HEK293 (cell line): Measurements from ENCODE around the gene MRTFB.

ENCODE experiments used
- BCL11B ChIP-seq: fragments of 450-650 bp; formaldehyde crosslinking; IDR thresholded peaks from 2 replicates; pipeline ENCODE4 v1.5.1; 2016; ENCODE audit warnings: low read depth, missing biosample characterization, missing genetic modification characterization
- SALL2 ChIP-seq: fragments of 450-650 bp; formaldehyde crosslinking; IDR thresholded peaks from 2 replicates; pipeline ENCODE4 v1.5.0; 2017; ENCODE audit warnings: missing biosample characterization, mild to moderate bottlenecking, missing genetic modification characterization, borderline replicate concordance

DNA sequence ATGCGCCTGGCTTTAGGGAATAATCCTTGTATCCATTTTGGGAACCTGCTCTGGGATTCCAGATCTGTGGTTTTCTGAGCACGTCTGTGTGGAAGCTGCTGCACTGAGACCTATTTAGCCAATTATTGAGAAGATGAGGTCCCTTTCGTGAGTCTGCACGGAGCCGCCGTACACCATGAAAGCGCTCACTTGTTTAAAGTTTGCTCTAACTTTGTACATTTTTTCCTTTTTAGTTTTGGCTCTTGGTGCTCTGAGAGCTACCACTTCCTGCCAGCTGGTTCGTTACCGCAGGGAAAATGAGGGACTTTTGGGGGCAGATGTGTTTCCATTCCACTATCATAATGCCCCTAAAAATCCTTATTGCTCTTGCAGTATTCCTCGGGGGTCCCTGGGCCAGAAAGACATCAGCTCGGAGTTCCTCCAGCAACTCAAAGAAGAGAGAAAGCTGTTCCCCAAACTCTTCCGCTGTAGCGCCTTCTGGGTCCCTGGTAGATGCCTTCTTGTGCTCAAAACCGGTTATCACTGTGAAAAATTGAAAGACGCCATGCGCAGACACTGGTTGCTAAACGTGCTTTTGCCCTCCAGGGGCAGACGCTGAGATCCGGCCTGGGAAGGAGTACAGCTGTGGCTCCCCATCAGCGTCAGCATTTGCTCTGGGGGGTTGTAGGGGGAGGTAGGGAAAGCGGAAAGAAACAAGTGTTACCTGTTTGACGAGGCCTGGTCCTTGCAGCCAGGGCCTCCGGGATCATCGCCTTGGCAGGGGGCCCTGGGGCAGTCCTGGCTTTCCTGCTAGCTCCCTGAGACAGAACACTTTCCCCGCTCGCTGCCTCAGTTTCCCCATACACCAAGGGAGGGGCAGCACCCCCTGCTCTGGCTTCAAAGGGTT, 238.1 kb downstream of the MRTFB start:
- TF ChIP-seq SALL2 (tag by site-specific recombination) (no peak), BCL11B (no peak)
